Neural progenitor cell (in vitro differentiated cells): ENCODE measurements around the gene TTC38. TPM values are rescaled to one million over a fixed set of nuclear protein-coding genes. Genes with fewer than 3 reads are reported as not detected.

ENCODE experiments used
- DNase-seq: peaks from one replicate; pipeline ENCODE4 v3.0.0-alpha.2; 2016; ENCODE audit warnings: low spot score
- H2AFZ ChIP-seq: fragments of 200-600 bp; sonication (generic); replicated peaks from 2 replicates; pipeline ENCODE4 v1.6.1; 2016; ENCODE audit warnings: antibody characterized with exemption
- H3F3A ChIP-seq: fragments of 200-600 bp; sonication (generic); 2 replicates; pipeline ENCODE4 v1.6.1; 2016; ENCODE audit warnings: antibody characterized with exemption, low read depth
- H3K27ac ChIP-seq: fragments of 200-600 bp; sonication (generic); 2 replicates; pipeline ENCODE4 v1.5.1; 2016; ENCODE audit warnings: mild to moderate bottlenecking
- H3K27me3 ChIP-seq: fragments of 200-600 bp; sonication (generic); 2 replicates; pipeline ENCODE4 v1.6.1; 2016; ENCODE audit warnings: mild to moderate bottlenecking, moderate library complexity
- H3K36me3 ChIP-seq: fragments of 200-600 bp; sonication (generic); 2 replicates; pipeline ENCODE4 v1.5.1; 2016
- H3K4me1 ChIP-seq: fragments of 200-600 bp; sonication (generic); 2 replicates; pipeline ENCODE4 v1.6.1; 2016; ENCODE audit warnings: mixed run types
- H3K4me2 ChIP-seq: fragments of 200-600 bp; sonication (generic); 2 replicates; pipeline ENCODE4 v1.6.1; 2016
- H3K4me3 ChIP-seq: fragments of 200-600 bp; sonication (generic); 2 replicates; pipeline ENCODE4 v1.5.1; 2016
- H3K79me2 ChIP-seq: fragments of 200-600 bp; sonication (generic); 2 replicates; pipeline ENCODE4 v1.6.1; 2016; ENCODE audit warnings: low read depth
- H3K9ac ChIP-seq: fragments of 200-600 bp; sonication (generic); 2 replicates; pipeline ENCODE4 v1.6.1; 2016
- H3K9me3 ChIP-seq: fragments of 200-600 bp; sonication (generic); 2 replicates; pipeline ENCODE4 v1.5.1; 2016; ENCODE audit warnings: low read depth
- H4K20me1 ChIP-seq: fragments of 200-600 bp; sonication (generic); 2 replicates; pipeline ENCODE4 v1.6.1; 2016; ENCODE audit warnings: low read depth
- H3K27ac Mint-ChIP-seq: 3 replicates; pipeline ENCODE4 v1.8.0; 2021; ENCODE audit warnings: mixed read lengths
- H3K27me3 Mint-ChIP-seq: 2 replicates; pipeline ENCODE4 v1.8.0; 2022; ENCODE audit warnings: low read depth, mild to moderate bottlenecking, inconsistent platforms, moderate library complexity, mixed read lengths; ENCODE audit not compliant: insufficient read depth
- H3K36me3 Mint-ChIP-seq: 3 replicates; pipeline ENCODE4 v1.8.0; 2021; ENCODE audit warnings: mixed read lengths
- H3K4me1 Mint-ChIP-seq: 3 replicates; pipeline ENCODE4 v1.8.0; 2021; ENCODE audit warnings: mixed read lengths
- H3K4me3 Mint-ChIP-seq: 3 replicates; pipeline ENCODE4 v1.8.0; 2021; ENCODE audit warnings: mild to moderate bottlenecking, moderate library complexity, mixed read lengths
- H3K9me3 Mint-ChIP-seq: 3 replicates; pipeline ENCODE4 v1.8.0; 2020; ENCODE audit warnings: mixed read lengths
- CTCF ChIP-seq: fragments of 200-600 bp; sonication (generic); IDR thresholded peaks from 2 replicates; pipeline ENCODE4 v1.5.1; 2017; ENCODE audit warnings: antibody characterized with exemption, mild to moderate bottlenecking
- EZH2 ChIP-seq: fragments of 200-600 bp; sonication (generic); IDR thresholded peaks from 2 replicates; pipeline ENCODE4 v1.6.1; 2017; ENCODE audit warnings: antibody characterized with exemption, mild to moderate bottlenecking, moderate library complexity
- EZH2phosphoT487 ChIP-seq: fragments of 200-600 bp; sonication (generic); IDR thresholded peaks from 2 replicates; pipeline ENCODE4 v1.6.1; 2017; ENCODE audit warnings: antibody characterized with exemption
- total RNA-seq: library from RNA; depleted of rRNA; stranded (reverse); fragments of >200 nt; gene quantifications from 2 replicates; pipeline ENCODE4 v1.2.3, GENCODE V29; 2015; ENCODE audit warnings: low replicate concordance

TTC38 gene
- total RNA-seq, 1 donor from 2014 or later, result 41.0 TPM

GRCh38 chr22:46224044-46224897 is 43.5 kb upstream of the TTC38 start:
- H3K27ac ChIP-seq, result no peak overlapping the region
- Mint-ChIP-seq H3K9me3 (no peaks in the 10 kb centered on the region), H3K4me1 (peaks cover 15% of the 10 kb centered on the region), H3K27ac (peak overlapping the region; percentile 87), H3K36me3 (peaks cover 12% of the 10 kb centered on the region), H3K4me3 (no peak overlapping the region), H3K27me3 (peaks cover 4% of the 10 kb centered on the region)
- no peak overlapping the region for H3K4me2 ChIP-seq
- DNase-seq, result no peak
- H4K20me1 ChIP-seq, result no peaks in the 10 kb centered on the region
- no peak overlapping the region for H3K4me3 ChIP-seq
- TF ChIP-seq EZH2phosphoT487 (no peak), CTCF (no peak), EZH2 (no peak)
- H3K79me2 ChIP-seq, result no peaks in the 10 kb centered on the region
- no peaks in the 10 kb centered on the region for H3K27me3 ChIP-seq
- no peaks in the 10 kb centered on the region for H3K4me1 ChIP-seq
- no peaks in the 10 kb centered on the region for H3F3A ChIP-seq
- H3K9ac ChIP-seq, result no peak overlapping the region
- H2AFZ ChIP-seq, result no peak overlapping the region
- H3K9me3 ChIP-seq, result no peaks in the 10 kb centered on the region
- H3K36me3 ChIP-seq, result no peaks in the 10 kb centered on the region

- Histone ChIP-seq H3K4me3 (no peak overlapping the region), H2AFZ (no peak overlapping the region), H3F3A (no peaks in the 10 kb centered on the region), H3K9ac (no peak overlapping the region), H3K9me3 (no peaks in the 10 kb centered on the region), H3K4me2 (no peak overlapping the region), H3K4me1 (no peaks in the 10 kb centered on the region), H3K27me3 (no peaks in the 10 kb centered on the region), H3K79me2 (no peaks in the 10 kb centered on the region), H4K20me1 (no peaks in the 10 kb centered on the region), H3K27ac (no peak overlapping the region), H3K36me3 (no peaks in the 10 kb centered on the region)
- H3K9me3 Mint-ChIP-seq, result no peaks in the 10 kb centered on the region
- peaks cover 9% of the 10 kb centered on the region for H3K36me3 Mint-ChIP-seq
- peak overlapping the region; percentile 91 for H3K27ac Mint-ChIP-seq
- no peak for DNase-seq
- peaks cover 15% of the 10 kb centered on the region for H3K4me1 Mint-ChIP-seq
- H3K4me3 Mint-ChIP-seq, result no peak overlapping the region
- peaks cover 4% of the 10 kb centered on the region for H3K27me3 Mint-ChIP-seq
- no peak for TF ChIP-seq EZH2
- no peak for TF ChIP-seq CTCF
- TF ChIP-seq EZH2phosphoT487, result no peak
Observed at GRCh38 chr22:46224898-46225290, 42.9 kb upstream of the TTC38 start.

- Histone ChIP-seq H4K20me1 (no peaks in the 10 kb centered on the region), H3K27ac (no peak overlapping the region), H3K4me3 (no peak overlapping the region), H3F3A (no peaks in the 10 kb centered on the region), H3K4me2 (no peak overlapping the region), H3K9me3 (no peaks in the 10 kb centered on the region), H3K9ac (no peak overlapping the region), H3K36me3 (no peaks in the 10 kb centered on the region), H3K27me3 (no peaks in the 10 kb centered on the region), H3K4me1 (no peaks in the 10 kb centered on the region), H2AFZ (no peak overlapping the region), H3K79me2 (no peaks in the 10 kb centered on the region)
- H3K4me3 Mint-ChIP-seq, result no peak overlapping the region
- peaks cover 15% of the 10 kb centered on the region for H3K4me1 Mint-ChIP-seq
- peaks cover 9% of the 10 kb centered on the region for H3K36me3 Mint-ChIP-seq
- peak overlapping the region; percentile 44 for H3K27ac Mint-ChIP-seq
- DNase-seq, result no peak
- no peaks in the 10 kb centered on the region for H3K9me3 Mint-ChIP-seq
- peaks cover 4% of the 10 kb centered on the region for H3K27me3 Mint-ChIP-seq
- TF ChIP-seq CTCF (no peak), EZH2phosphoT487 (no peak), EZH2 (no peak)
Observed at GRCh38 chr22:46225631-46226030, 42.2 kb upstream of the TTC38 start.
